Measurements from ENCODE around the gene SYT1. TPM values are rescaled to one million over a fixed set of nuclear protein-coding genes. Genes with fewer than 3 reads are reported as not detected.
A peak's percentile ranks its signal among the peaks of the same experiment; 100 is the strongest.

SYT1 gene
- total and polyA plus RNA-seq, 2 of the 8 experiments (the other 6 are each of a cell fraction or from before 2014, with no cell fraction given) = 11.0 to 34.6 TPM

GRCh38 chr12:78863482-78864402 is 832 bp upstream of the SYT1 start (continued):
- no peak for TF ChIP-seq TAF7 (optimal IDR thresholded peaks at IDR 0.05; ENCODE audit: borderline replicate concordance, low read depth, low read length)
- TF ChIP-seq, protein P1, sequence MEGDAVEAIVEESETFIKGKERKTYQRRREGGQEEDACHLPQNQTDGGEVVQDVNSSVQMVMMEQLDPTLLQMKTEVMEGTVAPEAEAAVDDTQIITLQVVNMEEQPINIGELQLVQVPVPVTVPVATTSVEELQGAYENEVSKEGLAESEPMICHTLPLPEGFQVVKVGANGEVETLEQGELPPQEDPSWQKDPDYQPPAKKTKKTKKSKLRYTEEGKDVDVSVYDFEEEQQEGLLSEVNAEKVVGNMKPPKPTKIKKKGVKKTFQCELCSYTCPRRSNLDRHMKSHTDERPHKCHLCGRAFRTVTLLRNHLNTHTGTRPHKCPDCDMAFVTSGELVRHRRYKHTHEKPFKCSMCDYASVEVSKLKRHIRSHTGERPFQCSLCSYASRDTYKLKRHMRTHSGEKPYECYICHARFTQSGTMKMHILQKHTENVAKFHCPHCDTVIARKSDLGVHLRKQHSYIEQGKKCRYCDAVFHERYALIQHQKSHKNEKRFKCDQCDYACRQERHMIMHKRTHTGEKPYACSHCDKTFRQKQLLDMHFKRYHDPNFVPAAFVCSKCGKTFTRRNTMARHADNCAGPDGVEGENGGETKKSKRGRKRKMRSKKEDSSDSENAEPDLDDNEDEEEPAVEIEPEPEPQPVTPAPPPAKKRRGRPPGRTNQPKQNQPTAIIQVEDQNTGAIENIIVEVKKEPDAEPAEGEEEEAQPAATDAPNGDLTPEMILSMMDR (IDR thresholded peaks at IDR 0.05; ENCODE audit: control extremely low read depth in 1 of 3, insufficient read depth in 1 of 3, low read depth in 1 of 3, low read length in 3 of 3) = no peak
- no peak for TF ChIP-seq ATF3 (IDR thresholded peaks at IDR 0.05; ENCODE audit: insufficient read depth, low read depth, low read length)
- no peak for TF ChIP-seq SP4 (IDR thresholded peaks at IDR 0.05; ENCODE audit: low read length)
- TF ChIP-seq MAX (IDR thresholded peaks at IDR 0.05) = peak; percentile 26; the same call in 1 of the 2 replicates
- TF ChIP-seq JUN (IDR thresholded peaks at IDR 0.05; ENCODE audit: low read depth, low read length) = no peak
- no peak for TF ChIP-seq GTF2F1 (IDR thresholded peaks at IDR 0.05; ENCODE audit: borderline replicate concordance, low read depth, low read length)
- no peak for TF ChIP-seq ZNF274 (IDR thresholded peaks at IDR 0.05; ENCODE audit: borderline replicate concordance, extremely low read depth, low read length)
- no peak for TF ChIP-seq GABPA (IDR thresholded peaks at IDR 0.05; ENCODE audit: borderline replicate concordance, insufficient read depth, low read length)
- no peak for TF ChIP-seq CREB1 (IDR thresholded peaks at IDR 0.05)
- no peak for TF ChIP-seq HDAC6 (IDR thresholded peaks at IDR 0.05; ENCODE audit: low read depth, low read length)
- TF ChIP-seq CBX5 (IDR thresholded peaks at IDR 0.05; ENCODE audit: low read depth, low read length) = no peak
- peak; percentile 41 for TF ChIP-seq RNF2 (IDR thresholded peaks at IDR 0.05; ENCODE audit: borderline replicate concordance, low read depth, low read length, missing control alignments, poor library complexity, severe bottlenecking)
- TF ChIP-seq HDAC2 (IDR thresholded peaks at IDR 0.05; ENCODE audit: borderline replicate concordance in 1 of 2, low read depth in 2 of 2, low read length in 2 of 2) = peak in 1 of 2 experiments; percentile 59; a peak in 1 of 4 replicates
- TF ChIP-seq RAD21 (IDR thresholded peaks at IDR 0.05 in 1 of 2, conservative IDR thresholded peaks at IDR 0.05 in 1 of 2; ENCODE audit: low read depth in 2 of 2, low read length in 2 of 2) = peak; percentile 14 to 28; a peak in 3 of 4 replicates
- peak; percentile 82 for TF ChIP-seq CTBP2 (IDR thresholded peaks at IDR 0.05; ENCODE audit: borderline replicate concordance, insufficient read depth, insufficient read length, low read length)
- TF ChIP-seq KDM4A (IDR thresholded peaks at IDR 0.05; ENCODE audit: low read depth, low read length, severe bottlenecking) = peak; percentile 76
- peak; percentile 45; the same call in 1 of the 2 replicates for TF ChIP-seq TEAD4 (IDR thresholded peaks at IDR 0.05; ENCODE audit: low read depth, low read length)

Measured in H1 (cell line).